Vagina (tissue), 2 donors: Measurements from ENCODE around the gene SUPV3L1.

Experiments used
- POLR2A ChIP-seq, 2 donors: fragments of 450-650 bp; IDR thresholded peaks; one replicate each; pipeline ENCODE4 v1.6.1; 2017; ENCODE audit warnings: antibody characterized with exemption in 2 of 2, mild to moderate bottlenecking in 2 of 2, moderate library complexity in 2 of 2
- POLR2AphosphoS5 ChIP-seq, 2 donors: sonication (generic); formaldehyde crosslinking; IDR thresholded peaks; one replicate each; pipeline ENCODE4 v1.9.0; 2017; ENCODE audit warnings: antibody characterized with exemption in 2 of 2, mild to moderate bottlenecking in 2 of 2, low read depth in 1 of 2; ENCODE audit not compliant: insufficient read depth in 1 of 2
- TF ChIP-seq, protein P1 (sequence below), 3 experiments: fragments of 450-650 bp in 2 of 3; fragments of 200-600 bp in 1 of 3; sonication (generic) in 1 of 3; IDR thresholded peaks; one replicate each; pipeline ENCODE4 v1.5.1; 2017 to 2019; ENCODE audit warnings: antibody characterized with exemption in 3 of 3, mild to moderate bottlenecking in 2 of 3, moderate library complexity in 2 of 3

DNA sequence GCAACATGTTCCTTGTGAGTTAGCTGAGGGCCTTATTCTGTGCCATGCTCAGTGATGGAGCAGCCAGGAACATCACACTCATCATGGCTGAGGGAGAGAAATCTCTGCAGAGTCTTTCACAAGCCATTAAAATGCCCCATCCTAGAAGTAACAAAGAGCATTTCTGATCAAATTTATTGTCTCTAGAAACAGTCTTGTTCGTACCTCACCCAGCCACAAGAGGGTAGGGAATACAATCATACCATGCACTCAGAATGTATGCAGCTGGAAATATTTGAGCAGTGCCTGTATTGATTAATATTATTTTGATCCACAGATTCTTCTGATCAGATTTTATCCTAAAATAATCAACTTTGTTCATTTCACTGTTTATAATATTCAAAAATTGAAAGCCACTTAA lies 38.7 kb upstream of the SUPV3L1 start:
- TF ChIP-seq, protein P1, sequence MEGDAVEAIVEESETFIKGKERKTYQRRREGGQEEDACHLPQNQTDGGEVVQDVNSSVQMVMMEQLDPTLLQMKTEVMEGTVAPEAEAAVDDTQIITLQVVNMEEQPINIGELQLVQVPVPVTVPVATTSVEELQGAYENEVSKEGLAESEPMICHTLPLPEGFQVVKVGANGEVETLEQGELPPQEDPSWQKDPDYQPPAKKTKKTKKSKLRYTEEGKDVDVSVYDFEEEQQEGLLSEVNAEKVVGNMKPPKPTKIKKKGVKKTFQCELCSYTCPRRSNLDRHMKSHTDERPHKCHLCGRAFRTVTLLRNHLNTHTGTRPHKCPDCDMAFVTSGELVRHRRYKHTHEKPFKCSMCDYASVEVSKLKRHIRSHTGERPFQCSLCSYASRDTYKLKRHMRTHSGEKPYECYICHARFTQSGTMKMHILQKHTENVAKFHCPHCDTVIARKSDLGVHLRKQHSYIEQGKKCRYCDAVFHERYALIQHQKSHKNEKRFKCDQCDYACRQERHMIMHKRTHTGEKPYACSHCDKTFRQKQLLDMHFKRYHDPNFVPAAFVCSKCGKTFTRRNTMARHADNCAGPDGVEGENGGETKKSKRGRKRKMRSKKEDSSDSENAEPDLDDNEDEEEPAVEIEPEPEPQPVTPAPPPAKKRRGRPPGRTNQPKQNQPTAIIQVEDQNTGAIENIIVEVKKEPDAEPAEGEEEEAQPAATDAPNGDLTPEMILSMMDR (IDR thresholded peaks at IDR 0.05): no peak
- TF ChIP-seq POLR2A (IDR thresholded peaks at IDR 0.05) (no peak), POLR2AphosphoS5 (IDR thresholded peaks at IDR 0.05; ENCODE audit: insufficient read depth in 1 of 2, low read depth in 1 of 2) (no peak)
